Sciatic nerve (tissue), 2 donors: ENCODE results near the gene APPBP2. TPM values are rescaled to one million over a fixed set of nuclear protein-coding genes. Genes with fewer than 3 reads are reported as not detected.

Source experiments
- ATAC-seq: fragments of 200-7000 bp; cut with Tn5 transposase; one replicate; pipeline ENCODE4 v1.9.1; 2020; ENCODE audit warnings: mild to moderate bottlenecking, moderate library complexity
- DNase-seq: peaks from one replicate; pipeline ENCODE4 v3.0.0-alpha.2; 2020; ENCODE audit warnings: low spot score
- intact Hi-C: fragments of 100-400 bp; cut with DNase I; formaldehyde crosslinking; loops from one replicate; pipeline ENCODE4 v1.14.2; 2022
- total RNA-seq: library from RNA; stranded (reverse); fragmentation: NEBNext Ultra II Directional; extraction: Animal tissue kit (Norgen Biotek cat#: 25700); gene quantifications from one replicate; pipeline ENCODE4 v1.2.1, GENCODE V29; 2021
- donor health status: DM: no; HTN: no; CAD: no.
- donor health status: DM: no; HTN: no; CAD: no.

APPBP2 gene
- total RNA-seq, 1 donor from 2014 or later: 63.2 TPM

GRCh38 chr17:60416368-60416925 is 109.6 kb downstream of the APPBP2 start:
- DNase-seq (no peak), ATAC-seq (peak; percentile 54)
- intact Hi-C loops: no loop called here

- ATAC-seq (no peak), DNase-seq (no peak)
- intact Hi-C loops: no loop called here
These were observed 110.9 kb downstream of the APPBP2 start for GRCh38 chr17:60415146-60415545.

GRCh38 chr17:60412701-60413100 is 113.3 kb downstream of the APPBP2 start:
- intact Hi-C loops: no loop called here
- DNase-seq (no peak), ATAC-seq (no peak)

GRCh38 chr17:60410001-60410400 is 116.0 kb downstream of the APPBP2 start:
- DNase-seq: no peak
- intact Hi-C loops: no loop called here
- ATAC-seq: no peak

GRCh38 chr17:60406887-60407286 is 119.2 kb downstream of the APPBP2 start:
- intact Hi-C loops: no loop called here
- DNase-seq: no peak
- no peak for ATAC-seq

GRCh38 chr17:60403962-60404361 is 122.1 kb downstream of the APPBP2 start:
- DNase-seq (no peak), ATAC-seq (no peak)
- intact Hi-C loops: no loop called here

- no peak for DNase-seq
- ATAC-seq: no peak
- intact Hi-C loops: no loop called here
These were observed 122.6 kb downstream of the APPBP2 start for GRCh38 chr17:60403523-60403810.

GRCh38 chr17:60401819-60402218 is 124.2 kb downstream of the APPBP2 start:
- no peak for DNase-seq
- ATAC-seq: no peak
- intact Hi-C loops: no loop called here

- ATAC-seq: no peak
- DNase-seq: no peak
- intact Hi-C loops: no loop called here
These were observed 127.6 kb downstream of the APPBP2 start for GRCh38 chr17:60398227-60398959.

- ATAC-seq (no peak), DNase-seq (no peak)
- intact Hi-C loops: no loop called here
These were observed 129.6 kb downstream of the APPBP2 start for GRCh38 chr17:60396412-60396811.

GRCh38 chr17:60395508-60396065 is 130.5 kb downstream of the APPBP2 start:
- ATAC-seq (no peak), DNase-seq (no peak)
- intact Hi-C loops: no loop called here

- no peak for ATAC-seq
- intact Hi-C loops: no loop called here
- DNase-seq: no peak
These were observed 132.0 kb downstream of the APPBP2 start for GRCh38 chr17:60393840-60394723.

Other genes with a start within 250 kb of the APPBP2 start
- 90.1 TPM for gene USP32, start 134.1 kb downstream of the APPBP2 start, total RNA-seq
- not detected for gene CHCT1, start 103.8 kb downstream of the APPBP2 start, total RNA-seq
- 18.9 TPM for gene PPM1D, start 74.0 kb upstream of the APPBP2 start, total RNA-seq
- gene BCAS3, start 151.6 kb upstream of the APPBP2 start, total RNA-seq: 42.5 TPM